HepG2 (cell line): ENCODE measurements around the gene MIX23. TPM values are rescaled to one million over a fixed set of nuclear protein-coding genes. Genes with fewer than 3 reads are reported as not detected.
A peak's percentile ranks its signal among the peaks of the same experiment; 100 is the strongest.

ENCODE experiments used
- ATAC-seq: fragments of 200-7000 bp; cut with Tn5 transposase; 3 replicates; pipeline ENCODE4 v1.9.1; 2020; ENCODE audit warnings: mild to moderate bottlenecking, moderate library complexity
- BruUV-seq: library from RNA; stranded (reverse); fragments of 400-500 nt; replicated peaks from 2 replicates; lab custom pipeline; 2021; lab: Mats Ljungman, UMichigan
- CTCF ChIA-PET: fragments of 300-600 bp; formaldehyde crosslinking; extraction: SDS; loops from one replicate; lab custom pipeline; 2021; ENCODE audit warnings: low total read pairs, inconsistent platforms, low intra/inter-chr PET ratio; lab: Yijun Ruan, JAX
- POLR2A ChIA-PET: fragments of 350-600 bp; sonication (Branson Sonifier 250); formaldehyde crosslinking; loops from one replicate; lab custom pipeline; 2020; ENCODE audit warnings: antibody characterized with exemption, inconsistent platforms; lab: Yijun Ruan, JAX
- DNase-seq: peaks from one replicate; pipeline ENCODE4 v3.0.0-alpha.2; 2015; ENCODE audit warnings: low spot score
- FAIRE-seq: peaks from 3 replicates; lab custom pipeline; 2011; peaks lifted over from hg19 to GRCh38; lab: Jason Lieb, UNC
- H2AFZ ChIP-seq: one replicate; pipeline ENCODE4 v1.6.1; 2011; ENCODE audit warnings: low read length, inconsistent platforms
- H3K27ac ChIP-seq: fragments of 300-600 bp; 3 replicates; pipeline ENCODE4 v1.8.0; 2011; ENCODE audit warnings: mixed run types, mild to moderate bottlenecking, mixed read lengths, low read length, inconsistent platforms; ENCODE audit not compliant: insufficient read depth; ENCODE audit errors: extremely low read length
- H3K27me3 ChIP-seq, 2 experiments: fragments of 200-600 bp in 1 of 2; 2 replicates in 1 of 2; 3 replicates in 1 of 2; pipeline versions ENCODE4 v1.6.0 to v1.8.0; 2011; ENCODE audit warnings: low read length in 2 of 2, mild to moderate bottlenecking in 2 of 2, moderate library complexity in 2 of 2, inconsistent platforms in 1 of 2; ENCODE audit not compliant: insufficient read depth in 2 of 2, control insufficient read depth in 1 of 2
- H3K36me3 ChIP-seq, 2 experiments: fragments of 200-600 bp in 1 of 2; replicated peaks in 1 of 2; 2 replicates in 1 of 2; 3 replicates in 1 of 2; pipeline versions ENCODE4 v1.5.1 to v1.8.0; 2011; ENCODE audit warnings: low read length in 2 of 2, inconsistent platforms in 1 of 2; ENCODE audit not compliant: insufficient read depth in 2 of 2, control insufficient read depth in 1 of 2
- H3K4me1 ChIP-seq: 2 replicates; pipeline ENCODE4 v1.5.1; 2012; ENCODE audit warnings: low read length, inconsistent platforms; ENCODE audit not compliant: insufficient read depth
- H3K4me2 ChIP-seq: 2 replicates; pipeline ENCODE4 v1.6.0; 2011; ENCODE audit warnings: low read depth, low read length, inconsistent platforms
- H3K4me3 ChIP-seq, 3 experiments: fragments of 200-600 bp in 1 of 3; sonication (generic), shearing (Covaris generic) in 1 of 3; replicated peaks in 1 of 3; 2 replicates each; pipeline ENCODE4 v1.5.1; 2011 to 2016; ENCODE audit warnings: low read length in 3 of 3, inconsistent platforms in 2 of 3, low read depth in 2 of 3, mild to moderate bottlenecking in 2 of 3, control low read depth in 1 of 3, mixed read lengths in 1 of 3; ENCODE audit not compliant: insufficient read depth in 1 of 3
- H3K79me2 ChIP-seq: one replicate; pipeline ENCODE4 v1.6.1; 2011; ENCODE audit warnings: low read length, inconsistent platforms; ENCODE audit not compliant: insufficient read depth
- H3K9ac ChIP-seq: 2 replicates; pipeline ENCODE4 v1.6.0; 2011; ENCODE audit warnings: mild to moderate bottlenecking, low read depth, low read length, inconsistent platforms; ENCODE audit not compliant: insufficient read depth
- H3K9me3 ChIP-seq: 2 replicates; pipeline ENCODE4 v1.5.1; 2012; ENCODE audit warnings: mild to moderate bottlenecking, low read length
- H4K20me1 ChIP-seq: 2 replicates; pipeline ENCODE4 v1.6.0; 2011; ENCODE audit warnings: inconsistent platforms, mild to moderate bottlenecking, low read length, moderate library complexity; ENCODE audit not compliant: insufficient read depth
- CAMTA2 ChIP-seq: sonication (generic); formaldehyde crosslinking; IDR thresholded peaks from 2 replicates; pipeline ENCODE4 v1.4.0; 2020; ENCODE audit warnings: mild to moderate bottlenecking, missing genetic modification reagents, borderline replicate concordance
- FIP1L1 ChIP-seq: fragments of 200-400 bp; formaldehyde crosslinking; IDR thresholded peaks from 2 replicates; pipeline ENCODE4 v1.6.1; 2018; ENCODE audit warnings: low read depth, mild to moderate bottlenecking, low read length, moderate library complexity, borderline replicate concordance; ENCODE audit not compliant: insufficient read depth
- HDAC1 ChIP-seq: sonication (generic); formaldehyde crosslinking; IDR thresholded peaks from 2 replicates; pipeline ENCODE4 v1.5.1; 2020; ENCODE audit warnings: mild to moderate bottlenecking, missing genetic modification reagents
- HIVEP1 ChIP-seq: sonication (generic); formaldehyde crosslinking; IDR thresholded peaks from 2 replicates; pipeline ENCODE4 v1.4.0; 2020; ENCODE audit warnings: mild to moderate bottlenecking, missing genetic modification reagents
- KAT8 ChIP-seq: IDR thresholded peaks from 2 replicates; pipeline ENCODE4 v1.6.1; 2016; ENCODE audit warnings: missing genetic modification reagents, missing compliant biosample characterization
- KLF15 ChIP-seq: sonication (generic); formaldehyde crosslinking; IDR thresholded peaks from 2 replicates; pipeline ENCODE4 v1.8.1; 2023; ENCODE audit warnings: borderline replicate concordance, mild to moderate bottlenecking, inconsistent platforms, missing genetic modification reagents, mixed read lengths
- MAFG ChIP-seq: sonication (generic); formaldehyde crosslinking; IDR thresholded peaks from 2 replicates; pipeline ENCODE4 v1.5.1; 2020; ENCODE audit warnings: mild to moderate bottlenecking, missing genetic modification reagents
- NR2C2 ChIP-seq: sonication (generic); formaldehyde crosslinking; IDR thresholded peaks from 2 replicates; pipeline ENCODE4 v1.4.0; 2020; ENCODE audit warnings: missing genetic modification reagents, mild to moderate bottlenecking, moderate library complexity, borderline replicate concordance
- RXRB ChIP-seq: IDR thresholded peaks from 2 replicates; pipeline ENCODE4 v1.6.1; 2016; ENCODE audit warnings: borderline replicate concordance, missing genetic modification reagents, missing compliant biosample characterization
- SNRNP70 ChIP-seq: fragments of 200-400 bp; formaldehyde crosslinking; IDR thresholded peaks from 2 replicates; pipeline ENCODE4 v1.6.1; 2017; ENCODE audit warnings: mild to moderate bottlenecking, low read depth, low read length, moderate library complexity
- ZBTB38 ChIP-seq: sonication (generic); formaldehyde crosslinking; IDR thresholded peaks from 2 replicates; pipeline ENCODE4 v1.5.1; 2020; ENCODE audit warnings: mild to moderate bottlenecking, missing genetic modification reagents
- ZNF431 ChIP-seq: sonication (generic); formaldehyde crosslinking; IDR thresholded peaks from 2 replicates; pipeline ENCODE4 v1.9.0; 2022; ENCODE audit warnings: missing genetic modification reagents, low read depth, mild to moderate bottlenecking, borderline replicate concordance
- WGBS: methylation state at CpG from one replicate; pipeline ENCODE4 v1.1.6; 2017; ENCODE audit warnings: low lambda C conversion rate; 5-methylcytosine and 5-hydroxymethylcytosine counted together
- in situ Hi-C: cut with HindIII; loops from 2 replicates; pipeline ENCODE4 v1.10.0; 2017; ENCODE audit warnings: low pct_unique_long_range_greater_than_20kb; ENCODE audit not compliant: extremely low pct_ligation_motif_present
- intact Hi-C: fragments of 100-400 bp; cut with micrococcal nuclease; formaldehyde crosslinking; loops from one replicate; pipeline ENCODE4 v1.10.0; 2022; ENCODE audit not compliant: unreplicated experiment
- polyA plus RNA-seq, 8 experiments: library from polyadenylated mRNA; depleted of rRNA in 3 of 8; stranded (reverse) in 7 of 8; unstranded in 1 of 8; fragments of >200 nt; fragmentation: Illumina TruSeq in 4 of 8; extraction: Trizol in 4 of 8; gene quantifications; 2 replicates each; pipeline versions ENCODE4 v1.2.1 to v1.2.3, GENCODE V29; 2011 to 2016; ENCODE audit warnings: low read depth in 4 of 8, missing spikeins in 1 of 8, mixed read lengths in 1 of 8; ENCODE audit not compliant: insufficient read depth in 1 of 8
- total RNA-seq, 5 experiments: library from RNA; depleted of rRNA; stranded (reverse); fragments of >200 nt; fragmentation: Illumina TruSeq; extraction: Trizol; gene quantifications; 2 replicates each; pipeline ENCODE4 v1.2.3, GENCODE V29; 2016; ENCODE audit warnings: low read depth in 1 of 5
- TF ChIP-seq, protein P1 (sequence below): sonication (generic); formaldehyde crosslinking; conservative IDR thresholded peaks from 2 replicates; pipeline ENCODE4 v1.5.0; 2020; ENCODE audit warnings: missing genetic modification reagents
- TF ChIP-seq, protein P2 (sequence below): sonication (generic); formaldehyde crosslinking; IDR thresholded peaks from 2 replicates; pipeline ENCODE4 v1.4.0; 2020; ENCODE audit warnings: missing genetic modification reagents; ENCODE audit errors: not compliant biosample characterization
- TF ChIP-seq, protein P3 (sequence below): sonication (generic); formaldehyde crosslinking; IDR thresholded peaks from 2 replicates; pipeline ENCODE4 v1.5.0; 2020; ENCODE audit warnings: mild to moderate bottlenecking, missing genetic modification reagents

The MIX23 gene
- total and polyA plus RNA-seq, 2 of the 13 experiments (the other 11 are each of a cell fraction or from before 2014, with no cell fraction given): 20.0 to 152 TPM

DNA sequence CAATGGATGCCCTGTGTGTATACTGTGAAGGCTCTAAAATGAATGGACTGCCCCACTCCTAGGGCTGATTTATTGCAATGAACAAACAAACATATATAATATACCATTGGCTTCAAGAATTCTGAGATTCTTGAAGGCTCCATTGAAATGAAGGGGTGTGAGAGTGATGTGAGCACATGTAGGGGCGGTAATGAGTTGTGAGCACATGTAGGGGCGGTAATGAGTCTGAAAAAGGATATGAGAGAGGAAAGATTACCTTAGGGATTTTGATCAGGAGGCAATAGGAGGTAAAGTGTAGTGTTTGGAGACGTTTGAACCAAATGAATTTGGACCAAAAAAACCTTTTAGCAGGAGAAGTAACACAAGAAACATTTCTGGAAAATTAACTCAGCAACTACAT lies 4.7 kb upstream of the MIX23 start:
- POLR2A ChIA-PET: no interaction called here
- peaks cover 82% of the 10 kb centered on the region for H3K79me2 ChIP-seq
- H3K4me2 ChIP-seq: peak overlapping the region; percentile 36; the same call in 1 of the 2 replicates
- no TSS peak for BruUV-seq
- whole genome bisulfite sequencing: 91% methylated on average over 3 of the region's 3 CpGs
- 0 out of 2 replicates have a peak, but pooled peaks cover 6% of the 10 kb centered on the region for H4K20me1 ChIP-seq
- H3K4me1 ChIP-seq: peaks cover 80% of the 10 kb centered on the region
- CTCF ChIA-PET: no interaction called here
- H3K4me3 ChIP-seq: no peak overlapping the region
- ATAC-seq (no peak), DNase-seq (no peak), FAIRE-seq (no peak)
- intact Hi-C loops (loop anchor here (10.0 kb wide), 1 partner anchor 843 kb away; the partner anchor contains the start of gene POLQ), in situ Hi-C loops (no loop called here)
- no peaks in the 10 kb centered on the region for H3K36me3 ChIP-seq
- no peak overlapping the region for H2AFZ ChIP-seq
- TF ChIP-seq, protein P1, sequence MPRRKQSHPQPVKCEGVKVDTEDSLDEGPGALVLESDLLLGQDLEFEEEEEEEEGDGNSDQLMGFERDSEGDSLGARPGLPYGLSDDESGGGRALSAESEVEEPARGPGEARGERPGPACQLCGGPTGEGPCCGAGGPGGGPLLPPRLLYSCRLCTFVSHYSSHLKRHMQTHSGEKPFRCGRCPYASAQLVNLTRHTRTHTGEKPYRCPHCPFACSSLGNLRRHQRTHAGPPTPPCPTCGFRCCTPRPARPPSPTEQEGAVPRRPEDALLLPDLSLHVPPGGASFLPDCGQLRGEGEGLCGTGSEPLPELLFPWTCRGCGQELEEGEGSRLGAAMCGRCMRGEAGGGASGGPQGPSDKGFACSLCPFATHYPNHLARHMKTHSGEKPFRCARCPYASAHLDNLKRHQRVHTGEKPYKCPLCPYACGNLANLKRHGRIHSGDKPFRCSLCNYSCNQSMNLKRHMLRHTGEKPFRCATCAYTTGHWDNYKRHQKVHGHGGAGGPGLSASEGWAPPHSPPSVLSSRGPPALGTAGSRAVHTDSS (CRISPR knock-in tag): no peak
- TF ChIP-seq NR2C2 (CRISPR knock-in tag) (no peak), KAT8 (CRISPR knock-in tag) (no peak), CAMTA2 (CRISPR knock-in tag) (no peak), HIVEP1 (CRISPR knock-in tag) (no peak), SNRNP70 (no peak), MAFG (CRISPR knock-in tag) (no peak), KLF15 (no peak), RXRB (CRISPR knock-in tag) (no peak), HDAC1 (CRISPR knock-in tag) (no peak), FIP1L1 (no peak), ZBTB38 (no peak), ZNF431 (no peak)
- TF ChIP-seq, protein P2, sequence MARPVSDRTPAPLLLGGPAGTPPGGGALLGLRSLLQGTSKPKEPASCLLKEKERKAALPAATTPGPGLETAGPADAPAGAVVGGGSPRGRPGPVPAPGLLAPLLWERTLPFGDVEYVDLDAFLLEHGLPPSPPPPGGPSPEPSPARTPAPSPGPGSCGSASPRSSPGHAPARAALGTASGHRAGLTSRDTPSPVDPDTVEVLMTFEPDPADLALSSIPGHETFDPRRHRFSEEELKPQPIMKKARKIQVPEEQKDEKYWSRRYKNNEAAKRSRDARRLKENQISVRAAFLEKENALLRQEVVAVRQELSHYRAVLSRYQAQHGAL (CRISPR knock-in tag): no peak
- TF ChIP-seq, protein P3, sequence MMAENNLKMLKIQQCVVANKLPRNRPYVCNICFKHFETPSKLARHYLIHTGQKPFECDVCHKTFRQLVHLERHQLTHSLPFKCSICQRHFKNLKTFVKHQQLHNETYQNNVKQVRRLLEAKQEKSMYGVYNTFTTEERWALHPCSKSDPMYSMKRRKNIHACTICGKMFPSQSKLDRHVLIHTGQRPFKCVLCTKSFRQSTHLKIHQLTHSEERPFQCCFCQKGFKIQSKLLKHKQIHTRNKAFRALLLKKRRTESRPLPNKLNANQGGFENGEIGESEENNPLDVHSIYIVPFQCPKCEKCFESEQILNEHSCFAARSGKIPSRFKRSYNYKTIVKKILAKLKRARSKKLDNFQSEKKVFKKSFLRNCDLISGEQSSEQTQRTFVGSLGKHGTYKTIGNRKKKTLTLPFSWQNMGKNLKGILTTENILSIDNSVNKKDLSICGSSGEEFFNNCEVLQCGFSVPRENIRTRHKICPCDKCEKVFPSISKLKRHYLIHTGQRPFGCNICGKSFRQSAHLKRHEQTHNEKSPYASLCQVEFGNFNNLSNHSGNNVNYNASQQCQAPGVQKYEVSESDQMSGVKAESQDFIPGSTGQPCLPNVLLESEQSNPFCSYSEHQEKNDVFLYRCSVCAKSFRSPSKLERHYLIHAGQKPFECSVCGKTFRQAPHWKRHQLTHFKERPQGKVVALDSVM (CRISPR knock-in tag): no peak
- no peaks in the 10 kb centered on the region; a peak in 1 of 5 replicates for H3K27me3 ChIP-seq
- H3K27ac ChIP-seq: no peak overlapping the region
- no peak overlapping the region for H3K9ac ChIP-seq
- H3K9me3 ChIP-seq: no peaks in the 10 kb centered on the region
